ENCODE results near the gene COX7B.
"Not testable (repeated sequence)": the region's sequence is repeated elsewhere in the genome, so short reads cannot be mapped to it uniquely, and the experiment has no call there.

Gene COX7B

DNA sequence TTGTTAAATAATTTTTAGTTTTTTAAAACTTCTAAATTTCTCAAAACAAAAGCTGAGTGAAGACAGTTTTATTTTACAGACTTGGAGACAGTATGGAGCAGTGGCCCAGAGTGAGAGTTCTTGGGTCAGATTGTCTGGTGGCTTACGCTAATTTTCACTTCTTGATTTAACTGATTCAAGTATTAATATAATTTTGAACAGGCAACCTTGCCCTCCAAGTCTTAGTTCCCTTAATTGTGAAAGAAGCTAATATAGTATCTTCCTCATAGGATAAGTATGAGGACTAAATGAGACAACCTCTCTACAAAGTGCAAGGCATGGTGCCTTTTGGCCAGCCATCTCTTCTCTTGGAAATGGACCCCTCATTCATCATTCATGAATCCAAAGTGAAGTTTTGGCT is 36.6 kb downstream of the COX7B start:
- Histone ChIP-seq H3K4me1 (ENCODE audit: low read length) (peaks cover 18% of the 10 kb centered on the region), H3K4me2 (ENCODE audit: low read length) (no peak overlapping the region), H3K9me3 (ENCODE audit: insufficient read depth, low read length) (no peaks in the 10 kb centered on the region), H3K36me3 (replicated peaks; ENCODE audit: low read depth, low read length) (no peaks in the 10 kb centered on the region), H4K20me1 (ENCODE audit: insufficient read depth, low read length) (no peaks in the 10 kb centered on the region), H2AFZ (ENCODE audit: low read depth, low read length) (no peak overlapping the region), H3K4me3 (ENCODE audit: low read length) (no peak overlapping the region), H3K9ac (ENCODE audit: low read length) (no peak overlapping the region), H3K27me3 (ENCODE audit: low read depth, low read length) (no peaks in the 10 kb centered on the region), H3K27ac (ENCODE audit: low read length) (no peak overlapping the region), H3K79me2 (ENCODE audit: low read length) (no peaks in the 10 kb centered on the region)
- TF ChIP-seq, protein P1, sequence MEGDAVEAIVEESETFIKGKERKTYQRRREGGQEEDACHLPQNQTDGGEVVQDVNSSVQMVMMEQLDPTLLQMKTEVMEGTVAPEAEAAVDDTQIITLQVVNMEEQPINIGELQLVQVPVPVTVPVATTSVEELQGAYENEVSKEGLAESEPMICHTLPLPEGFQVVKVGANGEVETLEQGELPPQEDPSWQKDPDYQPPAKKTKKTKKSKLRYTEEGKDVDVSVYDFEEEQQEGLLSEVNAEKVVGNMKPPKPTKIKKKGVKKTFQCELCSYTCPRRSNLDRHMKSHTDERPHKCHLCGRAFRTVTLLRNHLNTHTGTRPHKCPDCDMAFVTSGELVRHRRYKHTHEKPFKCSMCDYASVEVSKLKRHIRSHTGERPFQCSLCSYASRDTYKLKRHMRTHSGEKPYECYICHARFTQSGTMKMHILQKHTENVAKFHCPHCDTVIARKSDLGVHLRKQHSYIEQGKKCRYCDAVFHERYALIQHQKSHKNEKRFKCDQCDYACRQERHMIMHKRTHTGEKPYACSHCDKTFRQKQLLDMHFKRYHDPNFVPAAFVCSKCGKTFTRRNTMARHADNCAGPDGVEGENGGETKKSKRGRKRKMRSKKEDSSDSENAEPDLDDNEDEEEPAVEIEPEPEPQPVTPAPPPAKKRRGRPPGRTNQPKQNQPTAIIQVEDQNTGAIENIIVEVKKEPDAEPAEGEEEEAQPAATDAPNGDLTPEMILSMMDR (IDR thresholded peaks at IDR 0.05; ENCODE audit: low read depth, low read length): no peak
- no peak for TF ChIP-seq EZH2phosphoT487 (IDR thresholded peaks at IDR 0.05; ENCODE audit: low read depth)

DNA sequence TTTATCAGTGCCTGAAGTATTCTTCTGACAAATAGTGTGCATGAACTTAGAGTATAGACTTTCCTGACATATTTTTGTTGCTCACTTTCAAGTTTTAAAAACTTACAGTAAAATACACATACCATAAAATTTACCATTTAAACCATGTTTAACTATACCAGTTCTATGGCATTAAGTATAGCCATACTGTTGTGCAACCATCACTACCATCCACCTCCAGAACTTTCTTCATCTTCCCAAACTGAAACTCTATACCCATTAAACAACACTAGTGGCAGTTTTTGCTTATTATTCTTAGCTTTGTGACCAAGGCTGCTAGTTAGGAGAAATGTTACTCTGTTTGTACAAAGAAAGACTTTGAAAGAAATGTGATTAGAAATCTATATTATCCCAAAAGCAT is 37.0 kb downstream of the COX7B start:
- TF ChIP-seq EZH2phosphoT487 (IDR thresholded peaks at IDR 0.05; ENCODE audit: low read depth): no peak
- TF ChIP-seq, protein P1 (IDR thresholded peaks at IDR 0.05; ENCODE audit: low read depth, low read length): no peak
- no peak overlapping the region for H3K9ac ChIP-seq (ENCODE audit: low read length)
- H3K79me2 ChIP-seq (ENCODE audit: low read length): no peaks in the 10 kb centered on the region
- no peak overlapping the region for H3K27ac ChIP-seq (ENCODE audit: low read length)
- no peaks in the 10 kb centered on the region for H3K9me3 ChIP-seq (ENCODE audit: insufficient read depth, low read length)
- no peaks in the 10 kb centered on the region for H4K20me1 ChIP-seq (ENCODE audit: insufficient read depth, low read length)
- no peak overlapping the region for H3K4me3 ChIP-seq (ENCODE audit: low read length)
- H3K4me2 ChIP-seq (ENCODE audit: low read length): no peak overlapping the region
- H3K4me1 ChIP-seq (ENCODE audit: low read length): peaks cover 18% of the 10 kb centered on the region
- no peaks in the 10 kb centered on the region for H3K27me3 ChIP-seq (ENCODE audit: low read depth, low read length)
- no peak overlapping the region for H2AFZ ChIP-seq (ENCODE audit: low read depth, low read length)
- H3K36me3 ChIP-seq (replicated peaks; ENCODE audit: low read depth, low read length): no peaks in the 10 kb centered on the region

DNA sequence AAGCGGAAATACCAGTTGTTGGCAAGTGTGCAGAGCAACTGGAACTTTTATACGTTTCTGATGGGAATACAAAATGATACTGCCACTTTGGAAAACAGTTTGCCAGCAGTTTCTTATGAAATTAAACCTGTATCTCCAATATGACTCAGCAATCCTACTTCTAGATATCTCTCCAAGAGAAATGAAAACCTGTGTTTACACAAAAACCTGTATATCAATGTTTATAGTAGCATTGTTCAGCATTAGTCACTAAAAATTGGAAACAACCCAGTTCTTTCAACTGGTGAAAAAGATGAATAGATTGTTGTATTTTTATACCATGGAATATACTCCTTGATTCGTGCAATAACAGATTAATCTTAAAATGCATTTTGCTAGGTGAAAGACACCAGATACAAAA is 38.0 kb downstream of the COX7B start:
- Histone ChIP-seq H3K79me2 (ENCODE audit: low read length) (no peaks in the 10 kb centered on the region), H3K4me1 (ENCODE audit: low read length) (peaks cover 18% of the 10 kb centered on the region), H3K27me3 (ENCODE audit: low read depth, low read length) (no peaks in the 10 kb centered on the region), H3K27ac (ENCODE audit: low read length) (no peak overlapping the region), H3K9me3 (ENCODE audit: insufficient read depth, low read length) (no peaks in the 10 kb centered on the region), H3K4me3 (ENCODE audit: low read length) (no peak overlapping the region), H3K9ac (ENCODE audit: low read length) (no peak overlapping the region), H2AFZ (ENCODE audit: low read depth, low read length) (no peak overlapping the region), H3K4me2 (ENCODE audit: low read length) (no peak overlapping the region), H3K36me3 (replicated peaks; ENCODE audit: low read depth, low read length) (no peaks in the 10 kb centered on the region), H4K20me1 (ENCODE audit: insufficient read depth, low read length) (no peaks in the 10 kb centered on the region)
- TF ChIP-seq EZH2phosphoT487 (IDR thresholded peaks at IDR 0.05; ENCODE audit: low read depth): no peak

DNA sequence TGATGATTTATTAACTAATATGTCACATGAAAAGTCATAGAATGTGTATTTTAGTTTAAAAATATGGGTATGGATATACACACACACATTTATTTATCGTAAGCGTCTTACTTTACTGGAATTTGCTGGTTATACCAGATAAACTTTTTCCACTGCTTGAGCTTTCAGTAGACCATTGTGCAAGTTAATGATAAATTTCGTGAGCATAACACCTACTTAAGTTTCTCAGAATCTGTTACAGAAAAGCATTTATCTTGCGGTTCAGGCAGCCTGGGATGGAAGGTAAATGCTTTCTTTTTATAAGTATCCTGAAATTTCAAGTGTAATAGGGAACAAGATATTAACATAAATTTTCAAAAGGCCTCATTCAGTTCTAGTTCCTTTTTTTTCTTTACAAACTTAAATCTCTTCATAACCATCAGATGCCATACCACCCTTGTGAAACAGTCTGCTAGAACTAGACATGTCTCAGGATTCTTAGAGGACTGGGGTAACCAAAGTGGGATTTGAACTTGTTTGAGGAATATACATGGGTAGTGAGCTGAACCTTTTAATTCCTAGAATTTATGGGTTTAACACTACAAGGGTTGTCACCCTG is 38.9 kb downstream of the COX7B start:
- no peaks in the 10 kb centered on the region for H3K9me3 ChIP-seq (ENCODE audit: insufficient read depth, low read length)
- H3K27me3 ChIP-seq (ENCODE audit: low read depth, low read length): no peaks in the 10 kb centered on the region
- no peak overlapping the region for H3K4me2 ChIP-seq (ENCODE audit: low read length)
- no peaks in the 10 kb centered on the region for H3K36me3 ChIP-seq (replicated peaks; ENCODE audit: low read depth, low read length)
- no peak overlapping the region for H2AFZ ChIP-seq (ENCODE audit: low read depth, low read length)
- no peaks in the 10 kb centered on the region for H4K20me1 ChIP-seq (ENCODE audit: insufficient read depth, low read length)
- H3K9ac ChIP-seq (ENCODE audit: low read length): no peak overlapping the region
- peak overlapping the region; percentile 30; the same call in 1 of the 2 replicates for H3K27ac ChIP-seq (ENCODE audit: low read length)
- no peak for TF ChIP-seq EZH2phosphoT487 (IDR thresholded peaks at IDR 0.05; ENCODE audit: low read depth)
- TF ChIP-seq, protein P1 (IDR thresholded peaks at IDR 0.05; ENCODE audit: low read depth, low read length): no peak
- H3K4me3 ChIP-seq (ENCODE audit: low read length): no peak overlapping the region
- H3K4me1 ChIP-seq (ENCODE audit: low read length): peaks cover 26% of the 10 kb centered on the region
- H3K79me2 ChIP-seq (ENCODE audit: low read length): no peaks in the 10 kb centered on the region

DNA sequence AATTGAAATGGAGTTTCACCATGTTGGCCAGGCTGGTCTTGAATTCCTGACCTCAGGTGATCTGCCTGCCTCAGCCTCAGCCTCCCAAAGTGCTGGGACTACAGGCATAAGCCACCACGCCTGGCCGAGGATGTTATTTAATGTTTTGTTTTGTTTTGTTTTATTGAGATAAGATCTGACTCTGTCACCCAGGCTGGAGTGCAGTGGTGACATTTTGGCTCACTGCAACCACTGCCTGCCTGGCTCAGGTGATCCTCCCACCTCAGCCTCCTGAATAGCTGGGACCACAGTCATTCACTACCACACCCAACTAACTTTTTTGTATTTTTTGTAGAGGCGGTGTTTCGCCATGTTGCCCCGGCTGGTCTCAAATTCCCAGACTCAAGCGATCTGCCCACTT is 45.8 kb downstream of the COX7B start:
- H3K4me1 ChIP-seq (ENCODE audit: low read length): peaks cover 10% of the 10 kb centered on the region
- H4K20me1 ChIP-seq (ENCODE audit: insufficient read depth, low read length); H3K4me3 ChIP-seq (ENCODE audit: low read length); H3K79me2 ChIP-seq (ENCODE audit: low read length); H3K36me3 ChIP-seq (replicated peaks; ENCODE audit: low read depth, low read length); H2AFZ ChIP-seq (ENCODE audit: low read depth, low read length); H3K27ac ChIP-seq (ENCODE audit: low read length); H3K4me2 ChIP-seq (ENCODE audit: low read length); H3K9me3 ChIP-seq (ENCODE audit: insufficient read depth, low read length); H3K27me3 ChIP-seq (ENCODE audit: low read depth, low read length); H3K9ac ChIP-seq (ENCODE audit: low read length): not testable (repeated sequence)

Measured in OCI-LY3 (cell line).